SK-N-SH (cell line): ENCODE data around the gene KLF15.

Experiments used
- CHD2 ChIP-seq: fragments of 150-350 bp; IDR thresholded peaks from 2 replicates; pipeline ENCODE4 v1.6.1; 2018; ENCODE audit warnings: low read length; ENCODE audit not compliant: partially characterized antibody
- EZH2phosphoT487 ChIP-seq: fragments of 200-600 bp; sonication (generic); IDR thresholded peaks from 2 replicates; pipeline ENCODE4 v1.6.1; 2017; ENCODE audit warnings: low read depth, mixed run types, mild to moderate bottlenecking, antibody characterized with exemption, moderate library complexity, borderline replicate concordance
- FOSL2 ChIP-seq: IDR thresholded peaks from 2 replicates; pipeline ENCODE4 v1.4.0; 2012; ENCODE audit warnings: low read depth, mild to moderate bottlenecking, moderate library complexity, borderline replicate concordance
- FOXJ3 ChIP-seq: sonication (generic); formaldehyde crosslinking; IDR thresholded peaks from 2 replicates; pipeline ENCODE4 v1.5.1; 2020; ENCODE audit warnings: mild to moderate bottlenecking, missing genetic modification reagents
- IRF3 ChIP-seq: fragments of 150-350 bp; IDR thresholded peaks from 2 replicates; pipeline ENCODE4 v1.6.1; 2016; ENCODE audit warnings: mild to moderate bottlenecking, low read depth, low read length
- NFIC ChIP-seq: IDR thresholded peaks from 2 replicates; pipeline ENCODE4 v1.4.0; 2012; ENCODE audit warnings: borderline replicate concordance
- POLR2AphosphoS5 ChIP-seq: IDR thresholded peaks from 2 replicates; pipeline ENCODE4 v1.6.1; 2012; ENCODE audit warnings: low read depth, low read length
- RAD21 ChIP-seq: IDR thresholded peaks from 2 replicates; pipeline ENCODE4 v1.6.1; 2012; ENCODE audit warnings: mild to moderate bottlenecking, low read length
- RFX5 ChIP-seq: IDR thresholded peaks from 2 replicates; pipeline ENCODE4 v1.6.1; 2012; ENCODE audit warnings: mild to moderate bottlenecking, improper control_type of control experiment, low read length
- TAF1 ChIP-seq: IDR thresholded peaks from 2 replicates; pipeline ENCODE4 v1.6.1; 2012; ENCODE audit warnings: low read depth, mild to moderate bottlenecking, low read length, moderate library complexity, borderline replicate concordance
- ZBTB33 ChIP-seq: IDR thresholded peaks from 2 replicates; pipeline ENCODE4 v1.4.0; 2012; ENCODE audit warnings: low read depth, borderline replicate concordance
- TF ChIP-seq, protein P1 (sequence below): fragments of 200-600 bp; sonication (generic); IDR thresholded peaks from 2 replicates; pipeline ENCODE4 v1.6.1; 2017; ENCODE audit warnings: antibody characterized with exemption, mild to moderate bottlenecking, moderate library complexity
- TF ChIP-seq, protein P2 (sequence below): fragments of 150-350 bp; IDR thresholded peaks from 2 replicates; pipeline ENCODE4 v1.6.1; 2017; ENCODE audit warnings: antibody characterized with exemption, low read length, low read depth, borderline replicate concordance

- TF ChIP-seq, protein P1, sequence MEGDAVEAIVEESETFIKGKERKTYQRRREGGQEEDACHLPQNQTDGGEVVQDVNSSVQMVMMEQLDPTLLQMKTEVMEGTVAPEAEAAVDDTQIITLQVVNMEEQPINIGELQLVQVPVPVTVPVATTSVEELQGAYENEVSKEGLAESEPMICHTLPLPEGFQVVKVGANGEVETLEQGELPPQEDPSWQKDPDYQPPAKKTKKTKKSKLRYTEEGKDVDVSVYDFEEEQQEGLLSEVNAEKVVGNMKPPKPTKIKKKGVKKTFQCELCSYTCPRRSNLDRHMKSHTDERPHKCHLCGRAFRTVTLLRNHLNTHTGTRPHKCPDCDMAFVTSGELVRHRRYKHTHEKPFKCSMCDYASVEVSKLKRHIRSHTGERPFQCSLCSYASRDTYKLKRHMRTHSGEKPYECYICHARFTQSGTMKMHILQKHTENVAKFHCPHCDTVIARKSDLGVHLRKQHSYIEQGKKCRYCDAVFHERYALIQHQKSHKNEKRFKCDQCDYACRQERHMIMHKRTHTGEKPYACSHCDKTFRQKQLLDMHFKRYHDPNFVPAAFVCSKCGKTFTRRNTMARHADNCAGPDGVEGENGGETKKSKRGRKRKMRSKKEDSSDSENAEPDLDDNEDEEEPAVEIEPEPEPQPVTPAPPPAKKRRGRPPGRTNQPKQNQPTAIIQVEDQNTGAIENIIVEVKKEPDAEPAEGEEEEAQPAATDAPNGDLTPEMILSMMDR = no peak
- TF ChIP-seq NFIC (no peak), POLR2AphosphoS5 (no peak), EZH2phosphoT487 (no peak), RAD21 (no peak), FOXJ3 (CRISPR knock-in tag) (no peak), CHD2 (no peak), ZBTB33 (no peak), TAF1 (no peak), FOSL2 (no peak), RFX5 (no peak), IRF3 (no peak)
- TF ChIP-seq, protein P2, sequence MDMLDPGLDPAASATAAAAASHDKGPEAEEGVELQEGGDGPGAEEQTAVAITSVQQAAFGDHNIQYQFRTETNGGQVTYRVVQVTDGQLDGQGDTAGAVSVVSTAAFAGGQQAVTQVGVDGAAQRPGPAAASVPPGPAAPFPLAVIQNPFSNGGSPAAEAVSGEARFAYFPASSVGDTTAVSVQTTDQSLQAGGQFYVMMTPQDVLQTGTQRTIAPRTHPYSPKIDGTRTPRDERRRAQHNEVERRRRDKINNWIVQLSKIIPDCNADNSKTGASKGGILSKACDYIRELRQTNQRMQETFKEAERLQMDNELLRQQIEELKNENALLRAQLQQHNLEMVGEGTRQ = no peak
Measured at GRCh38 chr3:126361211-126361610, 4.0 kb upstream of the KLF15 start.
